AG04450 (cell line): ENCODE data around the gene ZMYND11. TPM values are rescaled to one million over a fixed set of nuclear protein-coding genes. Genes with fewer than 3 reads are reported as not detected.

Source experiments
- CTCF ChIA-PET: fragments of 300-600, 350-600 bp; formaldehyde crosslinking; extraction: SDS; loops from one replicate; lab custom pipeline; 2022; ENCODE audit warnings: antibody characterized with exemption, inconsistent platforms; lab: Charles Lee
- POLR2A ChIA-PET: fragments of 350-600 bp; formaldehyde crosslinking; extraction: SDS; loops from one replicate; lab custom pipeline; 2021; ENCODE audit warnings: antibody characterized with exemption, inconsistent platforms; lab: Yijun Ruan, JAX
- DNase-seq: peaks from one replicate; pipeline ENCODE4 v3.0.0-alpha.2; 2011; ENCODE audit warnings: low read depth, low spot score
- H3K27ac ChIP-seq: one replicate; pipeline ENCODE4 v1.5.1; 2012; ENCODE audit warnings: low read depth, low read length, control low read depth
- H3K27me3 ChIP-seq: one replicate; pipeline ENCODE4 v1.6.0; 2012; ENCODE audit warnings: low read length; ENCODE audit not compliant: control insufficient read depth, insufficient read depth
- H3K4me3 ChIP-seq: 2 replicates; pipeline ENCODE4 v1.5.1; 2011; ENCODE audit warnings: mild to moderate bottlenecking, low read depth, low read length, control low read depth
- H3K9me3 ChIP-seq: 2 replicates; pipeline ENCODE4 v1.5.1; 2012; ENCODE audit warnings: low read length; ENCODE audit not compliant: control insufficient read depth, insufficient read depth
- polyA plus RNA-seq: library from polyadenylated mRNA; depleted of rRNA; stranded (reverse); fragments of >200 nt; gene quantifications from 2 replicates; pipeline ENCODE4 v1.2.3, GENCODE V29; 2011
- TF ChIP-seq, protein P1 (sequence below): IDR thresholded peaks from 2 replicates; pipeline ENCODE4 v1.5.1; 2011; ENCODE audit warnings: low read depth, low read length, control low read depth, inconsistent platforms

The ZMYND11 gene
- polyA plus RNA-seq, 1 experiment, result 76.0 TPM

DNA sequence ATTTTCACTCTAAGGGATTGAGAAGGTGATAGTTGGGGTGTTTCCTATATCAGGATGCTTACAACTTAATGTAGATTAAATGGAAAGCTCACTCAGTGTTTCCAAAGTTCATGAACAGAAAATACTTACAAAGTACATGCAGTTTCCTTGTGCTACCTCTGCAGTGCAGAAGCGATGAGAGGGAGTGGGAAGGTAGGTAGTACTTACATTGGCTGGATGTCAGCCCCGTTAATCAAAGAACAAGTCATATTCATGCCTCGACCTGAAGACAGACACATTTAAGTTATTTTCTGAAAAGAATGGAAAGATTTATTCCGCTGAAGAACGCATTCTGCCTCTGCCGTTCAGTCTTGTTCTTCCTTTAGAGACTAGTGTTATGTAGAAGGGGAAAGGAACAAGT is 93.1 kb downstream of the ZMYND11 start:
- DNase-seq, result no peak
- no peaks in the 10 kb centered on the region for H3K9me3 ChIP-seq
- TF ChIP-seq, protein P1, sequence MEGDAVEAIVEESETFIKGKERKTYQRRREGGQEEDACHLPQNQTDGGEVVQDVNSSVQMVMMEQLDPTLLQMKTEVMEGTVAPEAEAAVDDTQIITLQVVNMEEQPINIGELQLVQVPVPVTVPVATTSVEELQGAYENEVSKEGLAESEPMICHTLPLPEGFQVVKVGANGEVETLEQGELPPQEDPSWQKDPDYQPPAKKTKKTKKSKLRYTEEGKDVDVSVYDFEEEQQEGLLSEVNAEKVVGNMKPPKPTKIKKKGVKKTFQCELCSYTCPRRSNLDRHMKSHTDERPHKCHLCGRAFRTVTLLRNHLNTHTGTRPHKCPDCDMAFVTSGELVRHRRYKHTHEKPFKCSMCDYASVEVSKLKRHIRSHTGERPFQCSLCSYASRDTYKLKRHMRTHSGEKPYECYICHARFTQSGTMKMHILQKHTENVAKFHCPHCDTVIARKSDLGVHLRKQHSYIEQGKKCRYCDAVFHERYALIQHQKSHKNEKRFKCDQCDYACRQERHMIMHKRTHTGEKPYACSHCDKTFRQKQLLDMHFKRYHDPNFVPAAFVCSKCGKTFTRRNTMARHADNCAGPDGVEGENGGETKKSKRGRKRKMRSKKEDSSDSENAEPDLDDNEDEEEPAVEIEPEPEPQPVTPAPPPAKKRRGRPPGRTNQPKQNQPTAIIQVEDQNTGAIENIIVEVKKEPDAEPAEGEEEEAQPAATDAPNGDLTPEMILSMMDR, result no peak
- no peaks in the 10 kb centered on the region for H3K27me3 ChIP-seq
- ChIA-PET CTCF (no interaction called here), POLR2A (no interaction called here)
- H3K4me3 ChIP-seq, result no peak overlapping the region
- H3K27ac ChIP-seq, result no peak overlapping the region

DNA sequence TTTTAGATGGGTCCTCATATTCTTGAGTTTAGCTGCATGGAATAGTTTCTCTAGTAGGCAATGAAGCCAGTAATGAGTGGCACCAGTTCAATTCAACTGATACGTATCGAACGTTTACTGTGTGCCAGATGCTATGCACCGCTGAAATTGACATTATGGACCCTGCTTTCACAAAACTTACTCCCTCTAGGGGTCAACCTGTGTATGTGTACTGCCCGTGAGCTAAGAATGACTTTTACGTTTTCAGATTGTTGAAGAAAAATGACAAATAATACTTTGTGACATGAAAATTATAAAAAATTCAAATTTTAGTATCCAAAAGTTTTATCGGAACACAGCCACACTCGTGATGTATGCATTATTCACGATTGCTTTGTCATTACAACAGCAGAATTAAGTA is 95.5 kb downstream of the ZMYND11 start:
- Histone ChIP-seq H3K27ac (no peak overlapping the region), H3K27me3 (no peaks in the 10 kb centered on the region), H3K4me3 (no peak overlapping the region), H3K9me3 (no peaks in the 10 kb centered on the region)
- no peak for DNase-seq
- CTCF ChIA-PET, result interaction anchor here (0.5 to 1.9 kb wide), 7 partner anchors 8 to 48 kb away, joined by 3 to 6 read pairs (median 4); no protein-coding TSS in a partner anchor
- POLR2A ChIA-PET, result no interaction called here
- TF ChIP-seq, protein P1, result peak; percentile 49

DNA sequence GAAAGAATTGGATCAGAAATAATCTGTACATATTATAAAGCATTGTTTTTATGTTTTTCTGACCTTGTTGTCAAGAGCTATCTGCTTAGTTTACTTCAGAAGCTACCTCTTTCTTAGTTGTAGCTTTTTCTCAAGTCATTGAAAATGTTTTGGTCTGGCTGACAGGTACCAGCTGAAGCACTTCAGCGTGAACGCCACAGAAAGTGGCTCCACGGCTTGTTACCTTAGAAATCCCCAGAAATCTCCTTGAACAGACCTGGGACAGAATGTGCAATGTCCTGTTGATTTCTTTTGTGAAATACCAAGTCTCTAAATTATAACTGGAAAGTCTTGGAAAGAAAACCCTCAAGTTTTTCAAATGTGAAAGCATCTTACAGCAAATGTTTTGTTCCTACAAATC is 96.8 kb downstream of the ZMYND11 start:
- POLR2A ChIA-PET, result no interaction called here
- Histone ChIP-seq H3K9me3 (no peaks in the 10 kb centered on the region), H3K27me3 (no peaks in the 10 kb centered on the region), H3K4me3 (no peak overlapping the region), H3K27ac (no peak overlapping the region)
- TF ChIP-seq, protein P1, result no peak
- CTCF ChIA-PET, result interaction anchor here (0.6 to 1.4 kb wide), 3 partner anchors 8 to 49 kb away, joined by 3 to 4 read pairs (median 3); no protein-coding TSS in a partner anchor
- DNase-seq, result no peak

DNA sequence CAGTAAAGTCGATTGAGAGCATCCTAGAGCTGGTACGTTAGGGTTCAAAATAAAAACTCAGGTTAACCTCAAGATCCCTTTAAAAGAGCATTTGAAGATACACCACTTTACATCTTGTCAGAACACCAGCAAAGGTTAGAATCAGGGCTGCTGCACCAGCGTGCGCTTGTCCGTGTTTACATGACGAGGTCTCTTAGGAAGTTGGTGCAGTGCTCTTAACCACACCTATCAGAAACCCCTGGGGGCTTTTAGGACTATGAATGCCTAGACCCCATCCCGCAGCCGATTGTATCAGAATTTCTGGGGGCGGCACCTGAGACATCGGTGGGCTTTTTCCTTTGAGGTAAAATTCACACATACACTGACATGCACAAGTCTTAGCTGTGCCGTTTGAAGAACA is 97.6 kb downstream of the ZMYND11 start:
- TF ChIP-seq, protein P1, result no peak
- no peaks in the 10 kb centered on the region for H3K27me3 ChIP-seq
- no peak for DNase-seq
- H3K27ac ChIP-seq, result no peak overlapping the region
- ChIA-PET POLR2A (no interaction called here), CTCF (interaction anchor here (0.8 kb wide), 1 partner anchor 107 kb away, joined by 4 read pairs; no protein-coding TSS in a partner anchor)
- no peaks in the 10 kb centered on the region for H3K9me3 ChIP-seq
- H3K4me3 ChIP-seq, result no peak overlapping the region

DNA sequence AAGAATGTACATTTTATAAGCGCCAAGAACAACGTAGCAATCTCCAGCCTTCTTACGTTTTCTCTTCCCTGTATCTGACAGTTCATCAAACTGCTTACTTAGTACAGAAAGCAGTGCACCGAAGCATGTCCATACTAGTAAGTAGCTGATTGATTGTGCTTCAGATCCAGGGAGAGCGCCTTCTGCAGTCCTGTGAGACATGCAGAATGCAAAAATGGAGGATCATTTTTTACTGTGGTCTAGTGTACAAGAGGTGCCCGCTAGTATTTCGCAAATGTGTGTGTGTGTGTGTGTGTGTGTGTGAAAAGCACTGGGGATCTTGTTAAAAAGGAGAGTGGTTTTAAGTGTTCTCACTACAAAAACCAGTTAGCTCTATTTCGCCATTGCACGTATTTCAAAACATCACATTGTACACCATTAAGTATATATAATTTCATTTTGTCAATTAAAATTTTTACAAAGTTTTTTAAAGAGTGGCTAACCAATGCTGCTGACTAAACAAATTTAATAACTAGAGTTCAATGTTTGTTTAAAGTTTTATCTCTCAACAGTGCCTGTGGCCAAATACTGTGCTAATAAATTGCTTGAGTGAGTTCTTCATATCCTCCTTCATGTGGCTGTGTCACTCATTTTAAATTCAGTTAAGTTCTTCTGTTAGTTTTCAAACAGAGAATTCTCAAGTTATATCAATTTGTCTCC is 99.6 kb downstream of the ZMYND11 start:
- H3K27me3 ChIP-seq, result no peaks in the 10 kb centered on the region
- TF ChIP-seq, protein P1, result no peak
- ChIA-PET CTCF (no interaction called here), POLR2A (no interaction called here)
- no peak overlapping the region for H3K27ac ChIP-seq
- no peak overlapping the region for H3K4me3 ChIP-seq
- H3K9me3 ChIP-seq, result no peaks in the 10 kb centered on the region
- DNase-seq, result no peak
